CD14-positive monocyte (primary cell): ENCODE measurements around the gene NFKBIE. TPM values are rescaled to one million over a fixed set of nuclear protein-coding genes. Genes with fewer than 3 reads are reported as not detected.

ENCODE experiments used
- DNase-seq, 3 donors: peaks; one replicate each; pipeline ENCODE4 v3.0.0-alpha.2; 2011 to 2022
- H2AFZ ChIP-seq: 2 replicates; pipeline ENCODE4 v1.6.0; 2012; ENCODE audit warnings: mild to moderate bottlenecking, low read depth, low read length, inconsistent platforms; ENCODE audit not compliant: insufficient read depth, poor library complexity, severe bottlenecking
- H3K27ac ChIP-seq, 2 donors: 1 replicate in 1 of 2; 2 replicates in 1 of 2; pipeline ENCODE4 v1.5.1; 2012 to 2013; ENCODE audit warnings: low read length in 2 of 2, control low read depth in 1 of 2, inconsistent platforms in 1 of 2, low read depth in 1 of 2, mild to moderate bottlenecking in 1 of 2
- H3K27me3 ChIP-seq, 2 donors: one replicate each; pipeline versions ENCODE4 v1.6.0 to v1.6.1; 2011 to 2013; ENCODE audit warnings: low read length in 2 of 2; ENCODE audit not compliant: control insufficient read depth in 2 of 2, insufficient read depth in 2 of 2
- H3K36me3 ChIP-seq, 2 donors: replicated peaks in 1 of 2; 1 replicate in 1 of 2; 2 replicates in 1 of 2; pipeline versions ENCODE4 v1.5.1 to v1.6.1; 2012 to 2013; ENCODE audit warnings: low read length in 2 of 2, control low read depth in 1 of 2, inconsistent platforms in 1 of 2, mild to moderate bottlenecking in 1 of 2; ENCODE audit not compliant: insufficient read depth in 2 of 2, control insufficient read depth in 1 of 2
- H3K4me1 ChIP-seq, 2 donors: 1 replicate in 1 of 2; 2 replicates in 1 of 2; pipeline versions ENCODE4 v1.5.1 to v1.6.1; 2012 to 2013; ENCODE audit warnings: low read length in 2 of 2, control low read depth in 1 of 2, inconsistent platforms in 1 of 2, mild to moderate bottlenecking in 1 of 2, moderate library complexity in 1 of 2; ENCODE audit not compliant: insufficient read depth in 2 of 2, control insufficient read depth in 1 of 2
- H3K4me2 ChIP-seq: replicated peaks from 2 replicates; pipeline ENCODE3; 2012; ENCODE audit warnings: low read length, moderate library complexity, mild to moderate bottlenecking; ENCODE audit not compliant: poor library complexity, severe bottlenecking; ENCODE audit errors: extremely low read depth
- H3K4me3 ChIP-seq, 3 experiments: fragments of 200-600 bp in 1 of 3; sonication (generic) in 1 of 3; replicated peaks in 1 of 3; 1 replicate in 2 of 3; 2 replicates in 1 of 3; pipeline ENCODE4 v1.5.1; 2011 to 2013; ENCODE audit warnings: low read length in 3 of 3, mild to moderate bottlenecking in 3 of 3, control low read depth in 2 of 3, low read depth in 2 of 3, inconsistent platforms in 1 of 3, moderate library complexity in 1 of 3
- H3K79me2 ChIP-seq: 2 replicates; pipeline ENCODE4 v1.6.0; 2012; ENCODE audit warnings: mild to moderate bottlenecking, control low read depth, inconsistent platforms, low read length, moderate library complexity; ENCODE audit not compliant: insufficient read depth
- H3K9ac ChIP-seq: 2 replicates; pipeline ENCODE4 v1.6.0; 2017; ENCODE audit warnings: low read length, mild to moderate bottlenecking; ENCODE audit not compliant: insufficient read depth, poor library complexity, severe bottlenecking
- H3K9me3 ChIP-seq, 2 donors: replicated peaks in 1 of 2; 1 replicate in 1 of 2; 2 replicates in 1 of 2; pipeline versions ENCODE4 v1.5.1 to v1.6.1; 2012 to 2013; ENCODE audit warnings: low read length in 2 of 2, control low read depth in 1 of 2; ENCODE audit not compliant: control insufficient read depth in 1 of 2, insufficient read depth in 1 of 2
- H4K20me1 ChIP-seq: 2 replicates; pipeline ENCODE4 v1.6.0; 2012; ENCODE audit warnings: mild to moderate bottlenecking, low read length, control low read depth, moderate library complexity; ENCODE audit not compliant: insufficient read depth
- H3K27ac Mint-ChIP-seq, 7 donors: one replicate each; pipeline ENCODE4 v1.8.0; 2020; ENCODE audit warnings: mild to moderate bottlenecking in 7 of 7, mixed read lengths in 7 of 7, moderate library complexity in 6 of 7, inconsistent platforms in 2 of 7
- H3K27me3 Mint-ChIP-seq, 3 donors: one replicate each; pipeline ENCODE4 v1.8.0; 2021 to 2022; ENCODE audit warnings: low read depth in 3 of 3, mild to moderate bottlenecking in 3 of 3, mixed read lengths in 3 of 3, moderate library complexity in 3 of 3, inconsistent platforms in 1 of 3
- H3K36me3 Mint-ChIP-seq, 2 donors: one replicate each; pipeline ENCODE4 v1.8.0; 2020; ENCODE audit warnings: mixed read lengths in 2 of 2, inconsistent platforms in 1 of 2, mild to moderate bottlenecking in 1 of 2
- H3K4me1 Mint-ChIP-seq: one replicate; pipeline ENCODE4 v1.8.0; 2020; ENCODE audit warnings: mild to moderate bottlenecking, mixed read lengths
- H3K4me3 Mint-ChIP-seq, 2 donors: one replicate each; pipeline ENCODE4 v1.8.0; 2020; ENCODE audit warnings: mild to moderate bottlenecking in 2 of 2, mixed read lengths in 2 of 2, moderate library complexity in 1 of 2
- H3K9me3 Mint-ChIP-seq, 7 donors: one replicate each; pipeline ENCODE4 v1.8.0; 2020 to 2022; ENCODE audit warnings: mixed read lengths in 7 of 7, mild to moderate bottlenecking in 6 of 7, moderate library complexity in 6 of 7, inconsistent platforms in 2 of 7
- WGBS: methylation state at CpG from one replicate; pipeline ENCODE4 v1.1.5; 2013; ENCODE audit warnings: missing lambda C conversion rate; ENCODE audit not compliant: insufficient coverage; 5-methylcytosine and 5-hydroxymethylcytosine counted together
- intact Hi-C, 2 donors: fragments of 100-400 bp; cut with micrococcal nuclease; formaldehyde crosslinking; loops; one replicate each; pipeline versions ENCODE4 v1.15.0 to v1.15.1; 2023
- polyA plus RNA-seq, 3 donors: library from polyadenylated mRNA; depleted of rRNA in 1 of 3; unstranded in 2 of 3; stranded (reverse) in 1 of 3; fragments of 300-500 nt in 2 of 3; fragments of >200 nt in 1 of 3; fragmentation: Illumina TruSeq in 2 of 3; gene quantifications; 1 replicate in 2 of 3; 2 replicates in 1 of 3; pipeline ENCODE4 v1.2.3, GENCODE V29; 2012 to 2021
- TF ChIP-seq, protein P1 (sequence below): fragments of 200-600 bp; IDR thresholded peaks from one replicate; pipeline ENCODE4 v1.8.0; 2022; ENCODE audit warnings: antibody characterized with exemption, mild to moderate bottlenecking

The NFKBIE gene
- polyA plus RNA-seq, 3 donors, result 19.9 to 108 (median 23.2) TPM

DNA sequence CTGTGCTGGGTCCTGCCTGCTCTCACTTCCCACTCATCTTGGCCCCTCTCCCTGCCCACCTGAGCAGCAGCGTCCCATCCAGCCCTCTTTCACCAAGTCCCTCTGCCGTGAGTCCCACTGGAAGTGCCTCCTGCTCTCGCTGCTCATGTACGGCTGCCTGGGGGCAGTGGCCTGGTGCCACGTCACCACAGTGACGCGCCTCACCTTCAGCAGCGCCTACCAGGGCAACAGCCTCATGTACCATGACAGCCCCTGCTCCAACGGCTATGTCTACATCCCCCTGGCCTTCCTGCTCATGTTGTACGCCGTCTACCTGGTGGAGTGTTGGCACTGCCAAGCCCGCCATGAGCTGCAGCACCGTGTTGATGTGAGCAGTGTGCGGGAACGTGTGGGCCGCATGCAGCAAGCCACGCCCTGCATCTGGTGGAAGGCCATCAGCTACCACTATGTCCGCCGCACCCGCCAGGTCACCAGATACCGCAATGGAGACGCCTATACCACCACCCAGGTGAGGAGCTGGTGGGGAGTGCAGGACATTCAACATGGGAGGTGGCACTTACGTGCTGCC is 7.7 kb upstream of the NFKBIE start:
- H3K27ac Mint-ChIP-seq, result no peak overlapping the region
- peaks cover 0 to 14% of the 10 kb centered on the region in 2 donors for H3K9me3 ChIP-seq
- peaks cover 4 to 10% of the 10 kb centered on the region in 2 donors for H3K36me3 Mint-ChIP-seq
- H3K4me3 Mint-ChIP-seq, result peak overlapping the region in 1 of 2 donors; percentile 44
- H3K79me2 ChIP-seq, result no peaks in the 10 kb centered on the region
- peaks cover 78 to 90% (median 87%) of the 10 kb centered on the region in 3 donors for H3K27me3 Mint-ChIP-seq
- no peak overlapping the region for H2AFZ ChIP-seq
- peaks cover 9 to 18% of the 10 kb centered on the region in 2 donors for H3K4me1 ChIP-seq
- peaks cover 49 to 90% of the 10 kb centered on the region in 2 donors for H3K27me3 ChIP-seq
- TF ChIP-seq, protein P1, sequence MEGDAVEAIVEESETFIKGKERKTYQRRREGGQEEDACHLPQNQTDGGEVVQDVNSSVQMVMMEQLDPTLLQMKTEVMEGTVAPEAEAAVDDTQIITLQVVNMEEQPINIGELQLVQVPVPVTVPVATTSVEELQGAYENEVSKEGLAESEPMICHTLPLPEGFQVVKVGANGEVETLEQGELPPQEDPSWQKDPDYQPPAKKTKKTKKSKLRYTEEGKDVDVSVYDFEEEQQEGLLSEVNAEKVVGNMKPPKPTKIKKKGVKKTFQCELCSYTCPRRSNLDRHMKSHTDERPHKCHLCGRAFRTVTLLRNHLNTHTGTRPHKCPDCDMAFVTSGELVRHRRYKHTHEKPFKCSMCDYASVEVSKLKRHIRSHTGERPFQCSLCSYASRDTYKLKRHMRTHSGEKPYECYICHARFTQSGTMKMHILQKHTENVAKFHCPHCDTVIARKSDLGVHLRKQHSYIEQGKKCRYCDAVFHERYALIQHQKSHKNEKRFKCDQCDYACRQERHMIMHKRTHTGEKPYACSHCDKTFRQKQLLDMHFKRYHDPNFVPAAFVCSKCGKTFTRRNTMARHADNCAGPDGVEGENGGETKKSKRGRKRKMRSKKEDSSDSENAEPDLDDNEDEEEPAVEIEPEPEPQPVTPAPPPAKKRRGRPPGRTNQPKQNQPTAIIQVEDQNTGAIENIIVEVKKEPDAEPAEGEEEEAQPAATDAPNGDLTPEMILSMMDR, result no peak
- H3K9me3 Mint-ChIP-seq, result peaks cover 0 to 22% (median 9%) of the 10 kb centered on the region in 7 donors
- no peak overlapping the region for H3K27ac ChIP-seq
- intact Hi-C loops, result no loop called here
- H3K4me3 ChIP-seq, result no peak overlapping the region
- WGBS, result 89% methylated on average over 17 of the region's 23 CpGs
- H3K36me3 ChIP-seq, result no peaks in the 10 kb centered on the region
- no peak overlapping the region for H3K4me2 ChIP-seq
- H3K4me1 Mint-ChIP-seq, result peaks cover 12% of the 10 kb centered on the region
- no peak overlapping the region for H3K9ac ChIP-seq
- no peaks in the 10 kb centered on the region for H4K20me1 ChIP-seq
- no peak for DNase-seq

GRCh38 chr6:44272529-44272928 is 7.2 kb upstream of the NFKBIE start:
- H3K36me3 ChIP-seq, result no peaks in the 10 kb centered on the region
- no peak overlapping the region for H3K4me2 ChIP-seq
- intact Hi-C loops, result no loop called here
- Mint-ChIP-seq H3K4me3 (peak overlapping the region in 1 of 2 donors; percentile 44), H3K36me3 (peaks cover 4 to 10% of the 10 kb centered on the region in 2 donors), H3K27me3 (peaks cover 72 to 85% (median 83%) of the 10 kb centered on the region in 3 donors), H3K9me3 (peaks cover 0 to 22% (median 9%) of the 10 kb centered on the region in 7 donors), H3K27ac (no peak overlapping the region), H3K4me1 (peaks cover 12% of the 10 kb centered on the region)
- 92% methylated on average over 3 of the region's 3 CpGs for WGBS
- TF ChIP-seq, protein P1, result no peak
- no peak overlapping the region for H3K9ac ChIP-seq
- H4K20me1 ChIP-seq, result no peaks in the 10 kb centered on the region
- no peak overlapping the region for H3K4me3 ChIP-seq
- H2AFZ ChIP-seq, result no peak overlapping the region
- H3K79me2 ChIP-seq, result no peaks in the 10 kb centered on the region
- peaks cover 0 to 14% of the 10 kb centered on the region in 2 donors for H3K9me3 ChIP-seq
- no peak overlapping the region for H3K27ac ChIP-seq
- H3K27me3 ChIP-seq, result peaks cover 49 to 87% of the 10 kb centered on the region in 2 donors
- H3K4me1 ChIP-seq, result peaks cover 9 to 18% of the 10 kb centered on the region in 2 donors
- DNase-seq, result no peak
